ENCODE data around the gene PDCD4.
A peak's percentile ranks its signal among the peaks of the same experiment; 100 is the strongest.

Gene PDCD4

GRCh38 chr10:110871298-110872084, at the start of gene PDCD4:
PDCD4 (plus strand) TSS chr10:110871928; CDS start chr10:110876028, 4,100 bp downstream.
- TF ChIP-seq, protein P1, sequence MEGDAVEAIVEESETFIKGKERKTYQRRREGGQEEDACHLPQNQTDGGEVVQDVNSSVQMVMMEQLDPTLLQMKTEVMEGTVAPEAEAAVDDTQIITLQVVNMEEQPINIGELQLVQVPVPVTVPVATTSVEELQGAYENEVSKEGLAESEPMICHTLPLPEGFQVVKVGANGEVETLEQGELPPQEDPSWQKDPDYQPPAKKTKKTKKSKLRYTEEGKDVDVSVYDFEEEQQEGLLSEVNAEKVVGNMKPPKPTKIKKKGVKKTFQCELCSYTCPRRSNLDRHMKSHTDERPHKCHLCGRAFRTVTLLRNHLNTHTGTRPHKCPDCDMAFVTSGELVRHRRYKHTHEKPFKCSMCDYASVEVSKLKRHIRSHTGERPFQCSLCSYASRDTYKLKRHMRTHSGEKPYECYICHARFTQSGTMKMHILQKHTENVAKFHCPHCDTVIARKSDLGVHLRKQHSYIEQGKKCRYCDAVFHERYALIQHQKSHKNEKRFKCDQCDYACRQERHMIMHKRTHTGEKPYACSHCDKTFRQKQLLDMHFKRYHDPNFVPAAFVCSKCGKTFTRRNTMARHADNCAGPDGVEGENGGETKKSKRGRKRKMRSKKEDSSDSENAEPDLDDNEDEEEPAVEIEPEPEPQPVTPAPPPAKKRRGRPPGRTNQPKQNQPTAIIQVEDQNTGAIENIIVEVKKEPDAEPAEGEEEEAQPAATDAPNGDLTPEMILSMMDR (conservative IDR thresholded peaks at IDR 0.05), result no peak
- peak within 1 kb of the TSS; percentile 96 for H3K27ac ChIP-seq

- peak overlapping the region; percentile 85 for H3K27ac ChIP-seq
- TF ChIP-seq, protein P1 (conservative IDR thresholded peaks at IDR 0.05), result no peak
Observed at GRCh38 chr10:110822035-110822711, 49.6 kb upstream of the PDCD4 start.

DNA sequence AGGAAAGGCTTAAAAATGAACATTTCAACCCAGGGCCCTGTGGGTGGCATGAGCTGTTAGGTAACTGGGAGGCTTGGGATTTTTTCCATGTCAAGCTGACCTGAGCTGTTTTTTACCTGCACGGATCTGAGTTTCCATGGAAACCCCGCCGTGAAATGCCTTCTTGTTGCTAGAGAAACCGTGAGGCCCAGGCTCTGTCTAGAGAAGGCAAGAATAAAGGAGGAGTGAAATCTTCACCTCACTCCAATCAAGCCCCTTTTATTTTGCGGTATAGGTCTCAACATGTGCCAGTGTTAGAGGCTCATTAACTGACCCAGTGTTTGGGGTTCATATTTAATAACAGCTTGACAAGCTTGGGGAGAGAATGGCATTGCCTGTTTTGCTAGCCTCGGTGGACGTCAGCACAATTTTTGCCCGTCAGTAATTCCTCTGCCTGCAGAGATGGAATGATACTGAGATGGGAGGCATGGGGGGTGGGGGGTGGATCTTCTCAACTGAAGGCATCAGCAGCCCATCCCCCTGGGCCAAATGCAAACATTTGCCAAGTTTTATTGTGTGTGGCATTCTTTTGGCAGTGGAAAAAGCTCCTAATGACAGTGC, 48.9 kb upstream of the PDCD4 start:
- TF ChIP-seq, protein P1 (conservative IDR thresholded peaks at IDR 0.05), result no peak
- peak overlapping the region; percentile 85 for H3K27ac ChIP-seq

DNA sequence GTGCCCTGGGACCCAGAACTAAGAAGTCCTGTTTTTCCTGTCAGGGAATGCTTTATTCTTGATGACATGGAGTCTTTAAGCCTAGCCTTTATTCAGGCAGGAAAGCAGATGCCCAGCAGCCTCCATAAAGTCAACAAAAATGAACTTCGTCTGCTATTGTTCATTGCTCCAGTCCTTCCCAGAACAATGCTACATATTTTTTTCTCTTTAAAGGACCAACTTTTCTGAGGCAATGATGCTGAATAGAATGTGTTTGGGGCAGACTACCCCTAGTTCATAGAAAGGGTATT, 47.6 kb upstream of the PDCD4 start:
- H3K27ac ChIP-seq, result peak overlapping the region; percentile 85
- TF ChIP-seq, protein P1 (conservative IDR thresholded peaks at IDR 0.05), result no peak

GRCh38 chr10:110824660-110825059, 47.1 kb upstream of the PDCD4 start:
- H3K27ac ChIP-seq, result peak overlapping the region; percentile 85
- TF ChIP-seq, protein P1 (conservative IDR thresholded peaks at IDR 0.05), result no peak

DNA sequence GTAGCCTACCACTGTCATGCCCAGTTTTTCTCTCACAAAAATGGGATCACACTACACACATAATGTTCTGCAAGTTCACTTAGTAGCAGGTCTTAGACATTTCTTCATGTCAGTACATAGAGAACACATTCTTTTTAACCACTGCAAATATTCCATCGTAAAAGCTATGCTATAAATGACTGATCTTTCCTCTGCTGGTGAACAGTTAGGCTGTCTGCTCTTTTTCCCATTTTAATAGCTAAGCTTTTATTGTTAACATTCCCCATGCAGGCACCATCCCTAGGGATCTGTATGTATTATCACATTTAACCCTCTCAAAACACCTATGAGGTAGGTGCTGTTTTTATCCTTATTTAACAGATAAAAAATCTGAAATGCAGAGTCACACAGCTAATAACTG, 46.2 kb upstream of the PDCD4 start:
- TF ChIP-seq, protein P1 (conservative IDR thresholded peaks at IDR 0.05), result no peak

DNA sequence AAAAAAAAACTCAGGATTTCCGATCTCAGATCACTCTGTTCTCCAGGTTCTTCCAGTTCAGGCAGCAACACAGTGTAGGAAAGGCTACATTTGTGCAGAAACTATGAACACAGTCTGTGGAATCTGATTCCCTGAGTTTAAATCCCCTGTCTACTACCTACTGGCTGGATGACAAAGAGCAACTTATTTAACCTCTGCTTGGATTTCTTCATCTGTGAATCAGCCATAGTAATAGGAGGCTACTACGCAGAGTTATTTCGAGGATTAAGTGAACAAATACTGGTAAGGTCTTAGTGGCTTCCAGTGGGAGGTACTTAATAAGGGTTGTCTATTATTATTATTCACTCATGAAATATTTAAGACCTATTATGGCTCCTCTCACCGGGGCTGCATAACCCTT, 44.3 kb upstream of the PDCD4 start:
- H3K27ac ChIP-seq, result no peak overlapping the region; the same call in 1 of the 2 replicates
- TF ChIP-seq, protein P1 (conservative IDR thresholded peaks at IDR 0.05), result no peak

More for the DNA sequence above, 46.2 kb upstream of the PDCD4 start:
- peak overlapping the region; percentile 85 for H3K27ac ChIP-seq
